HEK293 (cell line): ENCODE results near the gene PALM2AKAP2.

ENCODE experiments used
- EGR2 ChIP-seq: fragments of 450-650 bp; formaldehyde crosslinking; IDR thresholded peaks from 2 replicates; pipeline ENCODE4 v1.5.1; 2016; ENCODE audit warnings: low read depth, missing biosample characterization, missing genetic modification characterization
- GLI2 ChIP-seq: fragments of 450-650 bp; formaldehyde crosslinking; IDR thresholded peaks from 2 replicates; pipeline ENCODE4; 2017; ENCODE audit warnings: missing biosample characterization, missing genetic modification characterization, low read depth, borderline replicate concordance
- GLI4 ChIP-seq: fragments of 450-650 bp; formaldehyde crosslinking; IDR thresholded peaks from 2 replicates; pipeline ENCODE4 v1.5.1; 2016; ENCODE audit warnings: missing biosample characterization, missing genetic modification characterization
- MEIS1 ChIP-seq: sonication (generic); formaldehyde crosslinking; IDR thresholded peaks from 2 replicates; pipeline ENCODE4 v1.8.1; 2022; ENCODE audit warnings: missing genetic modification reagents, mild to moderate bottlenecking, borderline replicate concordance
- OSR2 ChIP-seq: fragments of 450-650 bp; formaldehyde crosslinking; IDR thresholded peaks from 2 replicates; pipeline ENCODE4 v1.5.1; 2016; ENCODE audit warnings: missing biosample characterization, missing genetic modification characterization
- PRDM2 ChIP-seq: fragments of 450-650 bp; formaldehyde crosslinking; IDR thresholded peaks from 2 replicates; pipeline ENCODE4 v1.5.1; 2016; ENCODE audit warnings: missing biosample characterization, missing genetic modification characterization, borderline replicate concordance
- WT1 ChIP-seq: fragments of 450-650 bp; formaldehyde crosslinking; IDR thresholded peaks from 2 replicates; pipeline ENCODE4 v1.5.1; 2016; ENCODE audit warnings: missing biosample characterization, missing genetic modification characterization
- ZBTB17 ChIP-seq: fragments of 450-650 bp; formaldehyde crosslinking; IDR thresholded peaks from 2 replicates; pipeline ENCODE4 v1.5.1; 2016; ENCODE audit warnings: missing biosample characterization, missing genetic modification characterization
- ZBTB6 ChIP-seq: fragments of 450-650 bp; formaldehyde crosslinking; IDR thresholded peaks from 2 replicates; pipeline ENCODE4 v1.5.1; 2017; ENCODE audit warnings: missing biosample characterization, missing genetic modification characterization
- ZFHX2 ChIP-seq: fragments of 450-650 bp; formaldehyde crosslinking; conservative IDR thresholded peaks from 2 replicates; pipeline ENCODE4 v1.5.1; 2016; ENCODE audit warnings: missing biosample characterization, missing genetic modification characterization
- ZNF138 ChIP-seq: fragments of 450-650 bp; formaldehyde crosslinking; IDR thresholded peaks from 2 replicates; pipeline ENCODE4 v1.5.1; 2016; ENCODE audit warnings: missing biosample characterization, missing genetic modification characterization, borderline replicate concordance
- ZNF157 ChIP-seq: fragments of 450-650 bp; formaldehyde crosslinking; IDR thresholded peaks from 2 replicates; pipeline ENCODE4 v1.5.1; 2016; ENCODE audit warnings: missing biosample characterization, missing genetic modification characterization
- ZNF18 ChIP-seq: fragments of 450-650 bp; formaldehyde crosslinking; IDR thresholded peaks from 2 replicates; pipeline ENCODE4 v1.5.1; 2016; ENCODE audit warnings: missing biosample characterization, missing genetic modification characterization
- ZNF184 ChIP-seq: fragments of 450-650 bp; IDR thresholded peaks from 2 replicates; pipeline ENCODE4 v1.5.1; 2018; ENCODE audit warnings: missing biosample characterization, mild to moderate bottlenecking, missing genetic modification characterization
- ZNF19 ChIP-seq: fragments of 450-650 bp; formaldehyde crosslinking; IDR thresholded peaks from 2 replicates; pipeline ENCODE4; 2016; ENCODE audit warnings: missing biosample characterization, missing genetic modification characterization, low read depth
- ZNF223 ChIP-seq: fragments of 450-650 bp; formaldehyde crosslinking; IDR thresholded peaks from 2 replicates; pipeline ENCODE4 v1.5.1; 2016; ENCODE audit warnings: missing biosample characterization, missing genetic modification characterization
- ZNF24 ChIP-seq: fragments of 450-650 bp; formaldehyde crosslinking; IDR thresholded peaks from 2 replicates; pipeline ENCODE4 v1.5.1; 2016; ENCODE audit warnings: missing biosample characterization, missing genetic modification characterization
- ZNF394 ChIP-seq: fragments of 450-650 bp; formaldehyde crosslinking; IDR thresholded peaks from 2 replicates; pipeline ENCODE4 v1.5.1; 2016; ENCODE audit warnings: missing biosample characterization, missing genetic modification characterization, mild to moderate bottlenecking, moderate library complexity, borderline replicate concordance
- ZNF473 ChIP-seq: fragments of 450-650 bp; formaldehyde crosslinking; IDR thresholded peaks from 2 replicates; pipeline ENCODE4 v1.5.1; 2017; ENCODE audit warnings: missing biosample characterization, missing genetic modification characterization
- ZNF544 ChIP-seq: fragments of 450-650 bp; formaldehyde crosslinking; IDR thresholded peaks from 2 replicates; pipeline ENCODE4 v1.5.0; 2017; ENCODE audit warnings: missing biosample characterization, missing genetic modification characterization
- ZNF670 ChIP-seq: fragments of 450-650 bp; formaldehyde crosslinking; IDR thresholded peaks from 2 replicates; pipeline ENCODE4 v1.5.1; 2016; ENCODE audit warnings: missing biosample characterization, missing genetic modification characterization, low read depth
- ZNF777 ChIP-seq: fragments of 450-650 bp; formaldehyde crosslinking; IDR thresholded peaks from 2 replicates; pipeline ENCODE4 v1.5.1; 2017; ENCODE audit warnings: missing biosample characterization, missing genetic modification characterization, borderline replicate concordance
- ZNF837 ChIP-seq: fragments of 450-650 bp; formaldehyde crosslinking; IDR thresholded peaks from 2 replicates; pipeline ENCODE4 v1.5.1; 2016; ENCODE audit warnings: missing biosample characterization, missing genetic modification characterization
- ZSCAN16 ChIP-seq: fragments of 450-650 bp; formaldehyde crosslinking; IDR thresholded peaks from 2 replicates; pipeline ENCODE4 v1.5.1; 2016; ENCODE audit warnings: missing biosample characterization, missing genetic modification characterization
- TF ChIP-seq, protein P1 (sequence below): fragments of 450-650 bp; formaldehyde crosslinking; IDR thresholded peaks from 2 replicates; pipeline ENCODE4 v1.5.1; 2016; ENCODE audit warnings: missing biosample characterization, missing genetic modification characterization
- TF ChIP-seq, protein P2 (sequence below): fragments of 450-650 bp; formaldehyde crosslinking; IDR thresholded peaks from 2 replicates; pipeline ENCODE4 v1.5.1; 2016; ENCODE audit warnings: missing biosample characterization, missing genetic modification characterization
- TF ChIP-seq, protein P3 (sequence below): fragments of 450-650 bp; formaldehyde crosslinking; IDR thresholded peaks from 2 replicates; pipeline ENCODE4 v1.5.1; 2016; ENCODE audit warnings: missing biosample characterization, missing genetic modification characterization

The PALM2AKAP2 gene

GRCh38 chr9:109816490-109816889 is 36.5 kb downstream of the PALM2AKAP2 start (continued):
- TF ChIP-seq ZNF777 (tag by site-specific recombination) (no peak), ZBTB6 (tag by site-specific recombination) (no peak), EGR2 (no peak), ZNF394 (tag by site-specific recombination) (peak; percentile 82; the same call in 1 of the 2 replicates), ZNF157 (tag by site-specific recombination) (no peak), ZNF670 (no peak), ZNF138 (tag by site-specific recombination) (no peak), GLI2 (tag by site-specific recombination) (no peak), ZNF19 (tag by site-specific recombination) (no peak), OSR2 (tag by site-specific recombination) (peak; percentile 65; the same call in 1 of the 2 replicates), ZNF18 (tag by site-specific recombination) (no peak), MEIS1 (CRISPR knock-in tag) (no peak), ZNF223 (tag by site-specific recombination) (no peak), ZBTB17 (tag by site-specific recombination) (peak; percentile 97), WT1 (no peak), ZNF184 (tag by site-specific recombination) (peak; percentile 55; the same call in 1 of the 2 replicates), ZFHX2 (tag by site-specific recombination) (peak; percentile 49), GLI4 (tag by site-specific recombination) (no peak), ZNF544 (tag by site-specific recombination) (no peak), ZNF837 (tag by site-specific recombination) (no peak), ZNF24 (tag by site-specific recombination) (peak; percentile 92), ZSCAN16 (no peak), ZNF473 (tag by site-specific recombination) (no peak), PRDM2 (tag by site-specific recombination) (no peak)
- TF ChIP-seq, protein P1, sequence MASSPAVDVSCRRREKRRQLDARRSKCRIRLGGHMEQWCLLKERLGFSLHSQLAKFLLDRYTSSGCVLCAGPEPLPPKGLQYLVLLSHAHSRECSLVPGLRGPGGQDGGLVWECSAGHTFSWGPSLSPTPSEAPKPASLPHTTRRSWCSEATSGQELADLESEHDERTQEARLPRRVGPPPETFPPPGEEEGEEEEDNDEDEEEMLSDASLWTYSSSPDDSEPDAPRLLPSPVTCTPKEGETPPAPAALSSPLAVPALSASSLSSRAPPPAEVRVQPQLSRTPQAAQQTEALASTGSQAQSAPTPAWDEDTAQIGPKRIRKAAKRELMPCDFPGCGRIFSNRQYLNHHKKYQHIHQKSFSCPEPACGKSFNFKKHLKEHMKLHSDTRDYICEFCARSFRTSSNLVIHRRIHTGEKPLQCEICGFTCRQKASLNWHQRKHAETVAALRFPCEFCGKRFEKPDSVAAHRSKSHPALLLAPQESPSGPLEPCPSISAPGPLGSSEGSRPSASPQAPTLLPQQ (tag by site-specific recombination) = peak; percentile 88
- TF ChIP-seq, protein P2, sequence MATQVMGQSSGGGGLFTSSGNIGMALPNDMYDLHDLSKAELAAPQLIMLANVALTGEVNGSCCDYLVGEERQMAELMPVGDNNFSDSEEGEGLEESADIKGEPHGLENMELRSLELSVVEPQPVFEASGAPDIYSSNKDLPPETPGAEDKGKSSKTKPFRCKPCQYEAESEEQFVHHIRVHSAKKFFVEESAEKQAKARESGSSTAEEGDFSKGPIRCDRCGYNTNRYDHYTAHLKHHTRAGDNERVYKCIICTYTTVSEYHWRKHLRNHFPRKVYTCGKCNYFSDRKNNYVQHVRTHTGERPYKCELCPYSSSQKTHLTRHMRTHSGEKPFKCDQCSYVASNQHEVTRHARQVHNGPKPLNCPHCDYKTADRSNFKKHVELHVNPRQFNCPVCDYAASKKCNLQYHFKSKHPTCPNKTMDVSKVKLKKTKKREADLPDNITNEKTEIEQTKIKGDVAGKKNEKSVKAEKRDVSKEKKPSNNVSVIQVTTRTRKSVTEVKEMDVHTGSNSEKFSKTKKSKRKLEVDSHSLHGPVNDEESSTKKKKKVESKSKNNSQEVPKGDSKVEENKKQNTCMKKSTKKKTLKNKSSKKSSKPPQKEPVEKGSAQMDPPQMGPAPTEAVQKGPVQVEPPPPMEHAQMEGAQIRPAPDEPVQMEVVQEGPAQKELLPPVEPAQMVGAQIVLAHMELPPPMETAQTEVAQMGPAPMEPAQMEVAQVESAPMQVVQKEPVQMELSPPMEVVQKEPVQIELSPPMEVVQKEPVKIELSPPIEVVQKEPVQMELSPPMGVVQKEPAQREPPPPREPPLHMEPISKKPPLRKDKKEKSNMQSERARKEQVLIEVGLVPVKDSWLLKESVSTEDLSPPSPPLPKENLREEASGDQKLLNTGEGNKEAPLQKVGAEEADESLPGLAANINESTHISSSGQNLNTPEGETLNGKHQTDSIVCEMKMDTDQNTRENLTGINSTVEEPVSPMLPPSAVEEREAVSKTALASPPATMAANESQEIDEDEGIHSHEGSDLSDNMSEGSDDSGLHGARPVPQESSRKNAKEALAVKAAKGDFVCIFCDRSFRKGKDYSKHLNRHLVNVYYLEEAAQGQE (tag by site-specific recombination) = no peak
- TF ChIP-seq, protein P3, sequence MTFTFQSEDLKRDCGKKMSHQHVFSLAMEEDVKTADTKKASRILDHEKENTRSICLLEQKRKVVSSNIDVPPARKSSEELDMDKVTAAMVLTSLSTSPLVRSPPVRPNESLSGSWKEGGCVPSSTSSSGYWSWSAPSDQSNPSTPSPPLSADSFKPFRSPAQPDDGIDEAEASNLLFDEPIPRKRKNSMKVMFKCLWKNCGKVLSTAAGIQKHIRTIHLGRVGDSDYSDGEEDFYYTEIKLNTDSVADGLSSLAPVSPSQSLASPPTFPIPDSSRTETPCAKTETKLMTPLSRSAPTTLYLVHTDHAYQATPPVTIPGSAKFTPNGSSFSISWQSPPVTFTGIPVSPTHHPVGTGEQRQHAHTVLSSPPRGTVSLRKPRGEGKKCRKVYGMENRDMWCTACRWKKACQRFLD (tag by site-specific recombination) = no peak
